GM12878 (cell line): Measurements from ENCODE around the gene CHN1. TPM values are rescaled to one million over a fixed set of nuclear protein-coding genes. Genes with fewer than 3 reads are reported as not detected.

ENCODE experiments used
- ATAC-seq: fragments of 200-7000 bp; cut with Tn5 transposase; 3 replicates; pipeline ENCODE4 v1.9.1; 2020; ENCODE audit warnings: mild to moderate bottlenecking, moderate library complexity
- BruUV-seq: library from RNA; stranded (reverse); fragments of 400-500 nt; replicated peaks from 2 replicates; lab custom pipeline; 2021; lab: Mats Ljungman, UMichigan
- CTCF ChIA-PET: fragments of 300-600 bp; sonication (Branson Sonifier 250); formaldehyde crosslinking; extraction: SDS; loops from one replicate; lab custom pipeline; 2021; ENCODE audit warnings: inconsistent platforms; lab: Yijun Ruan, JAX
- POLR2A ChIA-PET: fragments of 350-600 bp; formaldehyde crosslinking; extraction: SDS; loops from one replicate; lab custom pipeline; 2021; ENCODE audit warnings: inconsistent platforms; lab: Charles Lee
- RAD21 ChIA-PET: fragments of 300-600 bp; sonication (Branson Sonifier 250); formaldehyde crosslinking; loops from one replicate; lab custom pipeline; 2023; ENCODE audit warnings: antibody characterized with exemption; ENCODE audit not compliant: unreplicated experiment; lab: Charles Lee
- SMC1A ChIA-PET: fragments of 300-600 bp; sonication (Branson Sonifier 250); formaldehyde crosslinking; loops from one replicate; lab custom pipeline; 2023; ENCODE audit not compliant: unreplicated experiment, uncharacterized antibody; lab: Charles Lee
- DNase-seq: peaks from one replicate; pipeline ENCODE4 v3.0.0-alpha.2; 2011; ENCODE audit warnings: low read depth, low spot score
- FAIRE-seq: peaks from 3 replicates; lab custom pipeline; 2011; peaks lifted over from hg19 to GRCh38; lab: Jason Lieb, UNC
- H2AFZ ChIP-seq: 2 replicates; pipeline ENCODE4 v1.6.0; 2011; ENCODE audit warnings: low read depth, low read length, control low read depth; ENCODE audit not compliant: control insufficient read depth
- H3K27ac ChIP-seq: 2 replicates; pipeline ENCODE4 v1.5.1; 2011; ENCODE audit warnings: control low read depth; ENCODE audit not compliant: control insufficient read depth, insufficient read depth
- H3K27me3 ChIP-seq, 2 experiments: replicated peaks in 1 of 2; 2 replicates each; pipeline versions ENCODE4 v1.6.0 to v1.6.1; 2011; ENCODE audit warnings: low read length in 1 of 2; ENCODE audit not compliant: control insufficient read depth in 2 of 2, insufficient read depth in 2 of 2
- H3K36me3 ChIP-seq, 2 experiments: 2 replicates each; pipeline ENCODE4 v1.5.1; 2011; ENCODE audit warnings: low read length in 1 of 2; ENCODE audit not compliant: control insufficient read depth in 2 of 2, insufficient read depth in 2 of 2
- H3K4me1 ChIP-seq: 2 replicates; pipeline ENCODE4 v1.6.1; 2011; ENCODE audit warnings: mild to moderate bottlenecking, low read length, moderate library complexity, mixed read lengths; ENCODE audit not compliant: control insufficient read depth, insufficient read depth
- H3K4me2 ChIP-seq: 2 replicates; pipeline ENCODE4 v1.6.0; 2011; ENCODE audit warnings: control low read depth; ENCODE audit not compliant: control insufficient read depth, insufficient read depth
- H3K4me3 ChIP-seq: fragments of 200-600 bp; sonication (generic); 2 replicates; pipeline ENCODE4 v1.5.1; 2016
- H3K79me2 ChIP-seq: 2 replicates; pipeline ENCODE4 v1.6.0; 2011; ENCODE audit warnings: low read length; ENCODE audit not compliant: control insufficient read depth, insufficient read depth
- H3K9ac ChIP-seq: 2 replicates; pipeline ENCODE4 v1.8.0; 2011; ENCODE audit warnings: low read length, control low read depth, mixed read lengths; ENCODE audit not compliant: control insufficient read depth, insufficient read depth
- H3K9me3 ChIP-seq: replicated peaks from 3 replicates; pipeline ENCODE4 v1.5.1; 2011; ENCODE audit warnings: mild to moderate bottlenecking, low read length; ENCODE audit not compliant: control insufficient read depth, insufficient read depth
- H4K20me1 ChIP-seq: 2 replicates; pipeline ENCODE4 v1.6.0; 2011; ENCODE audit not compliant: control insufficient read depth, insufficient read depth
- CHD2 ChIP-seq: IDR thresholded peaks from 2 replicates; pipeline ENCODE4 v1.6.1; 2011; ENCODE audit warnings: low read depth, low read length, improper control_type of control experiment, borderline replicate concordance
- MTA3 ChIP-seq: IDR thresholded peaks from 2 replicates; pipeline ENCODE4 v1.6.1; 2012; ENCODE audit warnings: low read length, inconsistent platforms, borderline replicate concordance
- TAF1 ChIP-seq: IDR thresholded peaks from 2 replicates; pipeline ENCODE4 v1.6.1; 2011; ENCODE audit warnings: mild to moderate bottlenecking, low read depth, low read length, borderline replicate concordance
- WGBS: methylation state at CpG from one replicate; pipeline ENCODE4 v1.1.6; 2016; ENCODE audit warnings: low lambda C conversion rate; ENCODE audit not compliant: insufficient replicate concordance, insufficient coverage; ENCODE audit errors: missing lambda C conversion rate; 5-methylcytosine and 5-hydroxymethylcytosine counted together
- in situ Hi-C: fragments of 300-500 bp; cut with MboI; formaldehyde crosslinking; loops from 9 replicates; pipeline ENCODE4 v1.14.3; 2018; ENCODE audit warnings: mixed read lengths
- intact Hi-C: fragments of 100-400 bp; cut with micrococcal nuclease; formaldehyde crosslinking; loops from one replicate; pipeline ENCODE4 v1.14.2; 2022; ENCODE audit not compliant: unreplicated experiment
- polyA plus RNA-seq, 11 experiments: library from polyadenylated mRNA; depleted of rRNA in 4 of 11; unstranded in 6 of 11; stranded (reverse) in 5 of 11; fragments of >200 nt; fragmentation: Nextera tagmentation in 4 of 11; fragmentation: Illumina TruSeq in 1 of 11; extraction: Ambion mirVana in 4 of 11; extraction: Trizol in 1 of 11; gene quantifications; 1 replicate in 1 of 11; 2 replicates in 10 of 11; pipeline versions ENCODE4 v1.2.1 to v1.2.3, GENCODE V29; 2011 to 2016; ENCODE audit warnings: inconsistent platforms in 2 of 11, missing spikeins in 2 of 11, low read depth in 1 of 11
- total RNA-seq, 4 experiments: library from RNA; depleted of rRNA in 3 of 4; stranded (reverse); fragments of >200 nt in 3 of 4; fragmentation: Illumina TruSeq in 1 of 4; extraction: Trizol in 1 of 4; gene quantifications; 2 replicates each; pipeline versions ENCODE4 v1.2.1 to v1.2.3, GENCODE V29; 2013 to 2021
- TF ChIP-seq, protein P1 (sequence below): fragments of 150-350 bp; IDR thresholded peaks from 2 replicates; pipeline ENCODE4 v1.6.1; 2016; ENCODE audit warnings: low read depth, low read length
- TF ChIP-seq, protein P2 (sequence below): fragments of 450-650 bp; formaldehyde crosslinking; IDR thresholded peaks from 2 replicates; pipeline ENCODE4 v1.4.0; 2022; ENCODE audit warnings: mild to moderate bottlenecking, moderate library complexity
- TF ChIP-seq, protein P3 (sequence below): fragments of 450-650 bp; IDR thresholded peaks from 2 replicates; pipeline ENCODE4 v1.6.1; 2017; ENCODE audit warnings: mild to moderate bottlenecking

Gene CHN1
- total and polyA plus RNA-seq, 10 of the 15 experiments (the other 5 are each of a cell fraction or from before 2014, with no cell fraction given) = 0.18 to 0.92 (median 0.53) TPM; not detected in 1

DNA sequence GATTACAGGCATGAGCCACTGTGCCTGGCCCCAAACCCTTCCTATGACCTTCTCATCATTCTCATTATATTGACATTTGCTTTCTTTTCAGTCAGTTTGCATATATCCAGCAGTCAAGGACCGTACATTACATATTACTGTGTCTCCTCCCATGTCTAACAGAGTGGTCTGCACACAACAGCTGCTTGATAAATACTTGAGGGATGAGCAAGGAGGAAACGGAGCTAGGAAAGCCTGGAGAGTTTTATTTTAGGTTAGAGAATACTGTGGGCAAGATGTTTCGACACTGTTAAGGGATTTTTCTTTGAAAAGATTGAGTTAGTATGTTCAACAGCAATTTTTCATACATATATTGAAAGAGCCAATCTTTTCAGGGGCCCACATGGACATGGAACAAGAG lies 164.7 kb downstream of the CHN1 start:
- WGBS = 11% methylated on average over 3 of the region's 3 CpGs
- Histone ChIP-seq H3K4me1 (no peaks in the 10 kb centered on the region), H3K36me3 (no peaks in the 10 kb centered on the region), H3K79me2 (no peaks in the 10 kb centered on the region), H4K20me1 (no peaks in the 10 kb centered on the region), H3K9ac (no peak overlapping the region), H3K4me2 (no peak overlapping the region), H3K4me3 (no peak overlapping the region), H3K27me3 (no peaks in the 10 kb centered on the region), H3K9me3 (no peaks in the 10 kb centered on the region), H2AFZ (no peak overlapping the region), H3K27ac (no peak overlapping the region)
- FAIRE-seq (no peak), ATAC-seq (no peak), DNase-seq (no peak)
- in situ Hi-C loops (no loop called here), intact Hi-C loops (no loop called here)
- no TSS peak for BruUV-seq
- ChIA-PET POLR2A (no interaction called here), CTCF (no interaction called here), SMC1A (interaction anchor here (0.9 kb wide), 1 partner anchor 91 kb away, joined by 3 read pairs; no protein-coding TSS in a partner anchor), RAD21 (no interaction called here)
- TF ChIP-seq TAF1 (no peak), MTA3 (no peak), CHD2 (no peak)
- TF ChIP-seq, protein P1, sequence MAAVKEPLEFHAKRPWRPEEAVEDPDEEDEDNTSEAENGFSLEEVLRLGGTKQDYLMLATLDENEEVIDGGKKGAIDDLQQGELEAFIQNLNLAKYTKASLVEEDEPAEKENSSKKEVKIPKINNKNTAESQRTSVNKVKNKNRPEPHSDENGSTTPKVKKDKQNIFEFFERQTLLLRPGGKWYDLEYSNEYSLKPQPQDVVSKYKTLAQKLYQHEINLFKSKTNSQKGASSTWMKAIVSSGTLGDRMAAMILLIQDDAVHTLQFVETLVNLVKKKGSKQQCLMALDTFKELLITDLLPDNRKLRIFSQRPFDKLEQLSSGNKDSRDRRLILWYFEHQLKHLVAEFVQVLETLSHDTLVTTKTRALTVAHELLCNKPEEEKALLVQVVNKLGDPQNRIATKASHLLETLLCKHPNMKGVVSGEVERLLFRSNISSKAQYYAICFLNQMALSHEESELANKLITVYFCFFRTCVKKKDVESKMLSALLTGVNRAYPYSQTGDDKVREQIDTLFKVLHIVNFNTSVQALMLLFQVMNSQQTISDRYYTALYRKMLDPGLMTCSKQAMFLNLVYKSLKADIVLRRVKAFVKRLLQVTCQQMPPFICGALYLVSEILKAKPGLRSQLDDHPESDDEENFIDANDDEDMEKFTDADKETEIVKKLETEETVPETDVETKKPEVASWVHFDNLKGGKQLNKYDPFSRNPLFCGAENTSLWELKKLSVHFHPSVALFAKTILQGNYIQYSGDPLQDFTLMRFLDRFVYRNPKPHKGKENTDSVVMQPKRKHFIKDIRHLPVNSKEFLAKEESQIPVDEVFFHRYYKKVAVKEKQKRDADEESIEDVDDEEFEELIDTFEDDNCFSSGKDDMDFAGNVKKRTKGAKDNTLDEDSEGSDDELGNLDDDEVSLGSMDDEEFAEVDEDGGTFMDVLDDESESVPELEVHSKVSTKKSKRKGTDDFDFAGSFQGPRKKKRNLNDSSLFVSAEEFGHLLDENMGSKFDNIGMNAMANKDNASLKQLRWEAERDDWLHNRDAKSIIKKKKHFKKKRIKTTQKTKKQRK = no peak
- TF ChIP-seq, protein P2, sequence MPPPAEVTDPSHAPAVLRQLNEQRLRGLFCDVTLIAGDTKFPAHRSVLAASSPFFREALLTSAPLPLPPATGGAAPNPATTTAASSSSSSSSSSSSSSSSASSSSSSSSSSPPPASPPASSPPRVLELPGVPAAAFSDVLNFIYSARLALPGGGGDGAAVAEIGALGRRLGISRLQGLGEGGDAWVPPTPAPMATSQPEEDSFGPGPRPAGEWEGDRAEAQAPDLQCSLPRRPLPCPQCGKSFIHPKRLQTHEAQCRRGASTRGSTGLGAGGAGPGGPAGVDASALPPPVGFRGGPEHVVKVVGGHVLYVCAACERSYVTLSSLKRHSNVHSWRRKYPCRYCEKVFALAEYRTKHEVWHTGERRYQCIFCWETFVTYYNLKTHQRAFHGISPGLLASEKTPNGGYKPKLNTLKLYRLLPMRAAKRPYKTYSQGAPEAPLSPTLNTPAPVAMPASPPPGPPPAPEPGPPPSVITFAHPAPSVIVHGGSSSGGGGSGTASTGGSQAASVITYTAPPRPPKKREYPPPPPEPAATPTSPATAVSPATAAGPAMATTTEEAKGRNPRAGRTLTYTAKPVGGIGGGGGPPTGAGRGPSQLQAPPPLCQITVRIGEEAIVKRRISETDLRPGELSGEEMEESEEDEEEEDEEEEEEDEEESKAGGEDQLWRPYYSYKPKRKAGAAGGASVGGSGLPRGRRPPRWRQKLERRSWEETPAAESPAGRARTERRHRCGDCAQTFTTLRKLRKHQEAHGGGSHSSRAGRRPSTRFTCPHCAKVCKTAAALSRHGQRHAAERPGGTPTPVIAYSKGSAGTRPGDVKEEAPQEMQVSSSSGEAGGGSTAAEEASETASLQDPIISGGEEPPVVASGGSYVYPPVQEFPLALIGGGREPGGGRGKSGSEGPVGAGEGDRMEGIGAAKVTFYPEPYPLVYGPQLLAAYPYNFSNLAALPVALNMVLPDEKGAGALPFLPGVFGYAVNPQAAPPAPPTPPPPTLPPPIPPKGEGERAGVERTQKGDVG = no peak
- TF ChIP-seq, protein P3, sequence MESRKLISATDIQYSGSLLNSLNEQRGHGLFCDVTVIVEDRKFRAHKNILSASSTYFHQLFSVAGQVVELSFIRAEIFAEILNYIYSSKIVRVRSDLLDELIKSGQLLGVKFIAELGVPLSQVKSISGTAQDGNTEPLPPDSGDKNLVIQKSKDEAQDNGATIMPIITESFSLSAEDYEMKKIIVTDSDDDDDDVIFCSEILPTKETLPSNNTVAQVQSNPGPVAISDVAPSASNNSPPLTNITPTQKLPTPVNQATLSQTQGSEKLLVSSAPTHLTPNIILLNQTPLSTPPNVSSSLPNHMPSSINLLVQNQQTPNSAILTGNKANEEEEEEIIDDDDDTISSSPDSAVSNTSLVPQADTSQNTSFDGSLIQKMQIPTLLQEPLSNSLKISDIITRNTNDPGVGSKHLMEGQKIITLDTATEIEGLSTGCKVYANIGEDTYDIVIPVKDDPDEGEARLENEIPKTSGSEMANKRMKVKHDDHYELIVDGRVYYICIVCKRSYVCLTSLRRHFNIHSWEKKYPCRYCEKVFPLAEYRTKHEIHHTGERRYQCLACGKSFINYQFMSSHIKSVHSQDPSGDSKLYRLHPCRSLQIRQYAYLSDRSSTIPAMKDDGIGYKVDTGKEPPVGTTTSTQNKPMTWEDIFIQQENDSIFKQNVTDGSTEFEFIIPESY = no peak
